Epithelial cell of esophagus (primary cell): ENCODE results near the gene PYGO2.
"Not testable (repeated sequence)": the region's sequence is repeated elsewhere in the genome, so short reads cannot be mapped to it uniquely, and the experiment has no call there.

Experiments used
- DNase-seq: peaks from one replicate; pipeline ENCODE4 v3.0.0; 2010; ENCODE audit warnings: low read depth
- H3K4me3 ChIP-seq: 2 replicates; pipeline ENCODE4 v1.5.1; 2011; ENCODE audit warnings: mild to moderate bottlenecking, low read length, control low read depth
- TF ChIP-seq, protein P1 (sequence below): IDR thresholded peaks from 2 replicates; pipeline ENCODE4 v1.5.1; 2011; ENCODE audit warnings: low read depth, mild to moderate bottlenecking, low read length, control low read depth, inconsistent platforms; ENCODE audit not compliant: insufficient read depth; ENCODE audit errors: missing control alignments

The PYGO2 gene

GRCh38 chr1:154998818-154999570 is 37.4 kb upstream of the PYGO2 start:
- TF ChIP-seq, protein P1, sequence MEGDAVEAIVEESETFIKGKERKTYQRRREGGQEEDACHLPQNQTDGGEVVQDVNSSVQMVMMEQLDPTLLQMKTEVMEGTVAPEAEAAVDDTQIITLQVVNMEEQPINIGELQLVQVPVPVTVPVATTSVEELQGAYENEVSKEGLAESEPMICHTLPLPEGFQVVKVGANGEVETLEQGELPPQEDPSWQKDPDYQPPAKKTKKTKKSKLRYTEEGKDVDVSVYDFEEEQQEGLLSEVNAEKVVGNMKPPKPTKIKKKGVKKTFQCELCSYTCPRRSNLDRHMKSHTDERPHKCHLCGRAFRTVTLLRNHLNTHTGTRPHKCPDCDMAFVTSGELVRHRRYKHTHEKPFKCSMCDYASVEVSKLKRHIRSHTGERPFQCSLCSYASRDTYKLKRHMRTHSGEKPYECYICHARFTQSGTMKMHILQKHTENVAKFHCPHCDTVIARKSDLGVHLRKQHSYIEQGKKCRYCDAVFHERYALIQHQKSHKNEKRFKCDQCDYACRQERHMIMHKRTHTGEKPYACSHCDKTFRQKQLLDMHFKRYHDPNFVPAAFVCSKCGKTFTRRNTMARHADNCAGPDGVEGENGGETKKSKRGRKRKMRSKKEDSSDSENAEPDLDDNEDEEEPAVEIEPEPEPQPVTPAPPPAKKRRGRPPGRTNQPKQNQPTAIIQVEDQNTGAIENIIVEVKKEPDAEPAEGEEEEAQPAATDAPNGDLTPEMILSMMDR: peak; percentile 83
- DNase-seq: peak; percentile 60
- H3K4me3 ChIP-seq: peak overlapping the region; percentile 27

- H3K4me3 ChIP-seq: no peak overlapping the region
- TF ChIP-seq, protein P1: no peak
- no peak for DNase-seq
Observed at GRCh38 chr1:154998201-154998780, 36.7 kb upstream of the PYGO2 start.

- DNase-seq: no peak
- no peak overlapping the region for H3K4me3 ChIP-seq
- TF ChIP-seq, protein P1: no peak
Observed at GRCh38 chr1:154996966-154997701, 35.6 kb upstream of the PYGO2 start.

GRCh38 chr1:154995301-154995983 is 33.9 kb upstream of the PYGO2 start:
- H3K4me3 ChIP-seq: not testable (repeated sequence)
- TF ChIP-seq, protein P1: peak; percentile 48
- peak; percentile 79 for DNase-seq

DNA sequence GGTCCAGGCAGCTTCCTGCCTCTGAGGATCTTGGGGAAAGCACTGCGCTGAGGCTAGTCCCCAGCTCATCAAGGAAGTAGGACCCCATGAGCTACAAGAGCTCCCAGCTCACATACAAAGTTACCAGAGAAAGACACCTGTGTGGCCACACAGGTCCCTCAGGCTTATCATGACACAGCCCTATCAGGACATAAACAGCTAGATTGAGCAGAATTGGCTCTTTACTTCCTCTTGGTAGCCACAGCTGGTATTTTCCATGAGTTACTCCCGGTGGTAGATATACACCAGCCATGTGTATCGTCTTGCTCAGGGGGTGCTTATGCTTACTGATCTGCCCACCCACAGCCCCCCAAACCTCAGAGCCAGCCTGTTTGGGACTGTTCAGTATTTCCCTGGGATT is 33.0 kb upstream of the PYGO2 start:
- TF ChIP-seq, protein P1: no peak
- H3K4me3 ChIP-seq: no peak overlapping the region
- no peak for DNase-seq

GRCh38 chr1:154994269-154994587 is 32.6 kb upstream of the PYGO2 start:
- no peak overlapping the region for H3K4me3 ChIP-seq
- TF ChIP-seq, protein P1: no peak
- DNase-seq: no peak
